Nucleus accumbens (tissue), 56 donors: ENCODE measurements around the gene CHD2.
"Not testable (repeated sequence)": the region's sequence is repeated elsewhere in the genome, so short reads cannot be mapped to it uniquely, and the experiment has no call there.

ENCODE experiments used
- DNase-seq, 56 donors: peaks; one replicate each; lab custom pipeline; 2025; lab: John Stamatoyannopoulos, UW

CHD2 gene

GRCh38 chr15:93030430-93031102, 130.4 kb downstream of the CHD2 start:
- DNase-seq = peak in 52 of 56 donors; percentile 14 to 83 (median 56)

DNA sequence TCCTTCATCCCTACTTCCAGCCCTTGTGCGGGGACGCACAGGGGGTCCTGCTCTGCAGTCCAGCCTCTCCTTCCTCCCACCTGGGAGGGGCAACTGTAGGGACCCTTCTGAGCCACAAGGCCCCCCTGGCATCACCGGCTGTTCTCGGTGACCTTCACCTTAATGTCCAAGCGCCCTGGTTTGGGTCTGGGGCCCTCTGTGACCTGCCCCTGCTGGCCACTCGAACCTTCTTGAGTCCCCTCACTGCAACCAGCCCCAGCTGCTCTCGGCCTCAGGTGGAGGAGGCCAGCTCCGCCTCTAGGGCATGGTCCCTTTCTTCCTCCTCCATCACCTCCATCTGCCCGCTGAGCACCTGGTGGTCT, 131.0 kb downstream of the CHD2 start:
- no peak for DNase-seq

DNA sequence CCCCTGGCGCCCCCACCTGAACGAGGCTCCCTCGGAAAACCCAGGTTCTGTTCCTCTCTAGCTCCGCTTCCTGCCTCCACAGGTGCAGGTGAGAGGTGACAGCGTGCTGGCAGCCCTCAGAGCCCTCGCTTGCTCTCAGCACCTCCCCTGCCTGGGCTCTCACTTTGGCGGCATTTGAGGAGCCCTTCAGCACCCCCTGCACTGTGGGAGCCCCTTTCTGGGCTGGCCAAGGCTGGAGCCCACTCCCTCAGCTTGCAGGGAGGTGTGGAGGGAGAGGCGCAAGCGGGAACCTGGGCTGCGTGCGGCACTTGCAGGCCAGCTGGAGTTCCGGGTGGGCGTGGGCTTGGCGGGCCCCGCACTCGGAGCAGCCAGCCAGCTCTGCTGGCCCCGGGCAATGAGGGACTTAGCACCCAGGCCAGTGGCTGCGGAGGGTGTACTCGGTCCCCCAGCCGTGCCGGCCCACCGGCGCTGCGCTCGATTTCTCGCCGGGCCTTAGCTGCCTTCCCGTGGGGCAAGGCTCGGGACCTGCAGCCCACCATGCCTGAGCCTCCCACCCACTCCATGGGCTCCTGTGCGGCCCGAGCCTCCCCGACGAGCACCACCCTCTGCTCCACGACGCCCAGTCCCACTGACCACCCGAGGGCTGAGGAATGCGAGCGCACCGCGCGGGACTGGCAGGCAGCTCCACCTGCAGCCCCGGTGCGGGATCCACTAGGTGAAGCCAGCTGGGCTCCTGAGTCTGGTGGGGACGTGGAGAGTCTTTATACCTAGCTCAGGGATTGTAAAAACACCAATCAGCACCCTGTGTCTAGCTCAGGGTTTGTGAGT, 131.6 kb downstream of the CHD2 start:
- DNase-seq = not testable (repeated sequence)

DNA sequence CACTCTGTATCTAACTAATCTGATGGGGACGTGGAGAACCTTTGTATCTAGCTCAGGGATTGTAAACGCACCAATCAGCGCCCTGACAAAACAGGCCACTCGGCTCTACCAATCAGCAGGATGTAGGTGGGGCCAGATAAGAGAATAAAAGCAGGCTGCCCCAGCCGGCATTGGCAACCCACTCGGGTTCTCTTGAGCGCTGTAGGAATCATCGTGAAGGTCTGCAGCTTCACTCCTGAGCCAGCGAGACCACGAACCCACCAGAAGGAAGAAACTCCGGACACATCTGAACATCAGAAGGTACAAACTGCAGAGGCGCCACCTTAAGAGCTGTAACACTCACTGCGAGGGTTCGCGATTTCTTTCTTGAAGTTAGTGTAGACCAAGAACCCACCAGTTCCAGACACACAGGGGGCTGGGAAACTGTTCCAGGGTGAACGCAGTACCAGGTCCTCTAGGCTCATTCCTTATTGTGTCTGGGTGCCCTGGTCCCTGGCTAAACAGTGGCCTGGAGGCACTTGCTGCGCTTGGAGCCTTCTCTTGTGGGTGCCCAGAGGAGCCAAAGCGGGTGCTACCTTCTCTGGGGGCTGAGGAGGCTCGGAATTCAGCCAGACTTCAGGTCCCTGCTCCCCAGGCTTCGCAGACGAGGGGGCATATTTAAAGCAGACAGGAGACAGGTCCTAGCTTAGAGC, 132.5 kb downstream of the CHD2 start:
- not testable (repeated sequence) for DNase-seq

DNA sequence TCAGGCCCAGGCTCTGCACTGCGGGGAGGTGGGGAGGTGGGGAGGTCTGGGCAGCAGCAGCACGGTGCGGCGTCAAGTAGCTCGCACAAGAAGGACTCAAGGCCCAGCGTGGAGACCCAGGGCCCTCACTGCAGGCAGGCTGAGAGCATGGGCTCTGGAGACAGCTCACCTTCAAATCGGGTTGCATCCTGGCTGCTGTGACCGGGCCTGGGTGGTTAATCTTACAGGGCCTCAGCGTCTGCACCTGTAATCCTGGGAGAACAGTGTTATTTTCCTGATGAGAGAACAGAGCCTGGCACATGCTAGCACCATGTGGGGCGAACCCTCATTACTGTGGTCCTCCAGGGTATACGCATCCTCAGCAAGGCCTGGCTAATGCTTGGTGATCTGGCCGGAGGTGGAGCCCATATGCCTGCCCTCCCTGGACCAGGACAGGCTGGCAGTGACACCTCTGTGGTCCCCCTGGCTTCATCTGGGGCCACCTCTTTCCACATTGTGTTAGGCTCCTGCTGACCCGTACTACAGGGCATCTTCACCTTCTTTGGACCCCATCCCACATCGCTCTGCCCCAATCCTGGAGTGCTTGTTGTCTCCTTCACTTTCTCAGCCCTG, 133.4 kb downstream of the CHD2 start:
- no peak for DNase-seq

DNA sequence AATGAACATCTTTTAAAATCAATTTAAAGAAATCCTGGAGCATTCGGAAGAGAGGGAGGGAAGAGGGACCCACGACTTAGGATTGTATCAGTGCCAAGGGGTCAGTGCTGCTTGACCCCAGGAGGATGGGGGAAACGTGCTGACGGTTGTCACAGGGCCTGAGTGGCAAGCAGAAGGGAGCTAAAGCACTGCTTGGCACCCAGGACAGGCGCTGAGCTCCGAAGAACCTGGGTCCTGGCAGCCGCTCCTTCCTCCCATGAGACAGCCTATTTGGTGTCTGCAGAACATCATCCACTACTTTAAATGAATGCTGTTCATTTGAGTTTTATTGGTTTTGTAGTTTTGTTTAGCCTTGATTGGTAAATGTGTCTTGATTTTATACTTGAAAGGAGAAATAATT, 134.4 kb downstream of the CHD2 start:
- DNase-seq = no peak

GRCh38 chr15:93035092-93035915, 135.2 kb downstream of the CHD2 start:
- no peak for DNase-seq

GRCh38 chr15:93035953-93036810, 136.1 kb downstream of the CHD2 start:
- DNase-seq = peak in 2 of 56 donors; percentile 19 to 34

DNA sequence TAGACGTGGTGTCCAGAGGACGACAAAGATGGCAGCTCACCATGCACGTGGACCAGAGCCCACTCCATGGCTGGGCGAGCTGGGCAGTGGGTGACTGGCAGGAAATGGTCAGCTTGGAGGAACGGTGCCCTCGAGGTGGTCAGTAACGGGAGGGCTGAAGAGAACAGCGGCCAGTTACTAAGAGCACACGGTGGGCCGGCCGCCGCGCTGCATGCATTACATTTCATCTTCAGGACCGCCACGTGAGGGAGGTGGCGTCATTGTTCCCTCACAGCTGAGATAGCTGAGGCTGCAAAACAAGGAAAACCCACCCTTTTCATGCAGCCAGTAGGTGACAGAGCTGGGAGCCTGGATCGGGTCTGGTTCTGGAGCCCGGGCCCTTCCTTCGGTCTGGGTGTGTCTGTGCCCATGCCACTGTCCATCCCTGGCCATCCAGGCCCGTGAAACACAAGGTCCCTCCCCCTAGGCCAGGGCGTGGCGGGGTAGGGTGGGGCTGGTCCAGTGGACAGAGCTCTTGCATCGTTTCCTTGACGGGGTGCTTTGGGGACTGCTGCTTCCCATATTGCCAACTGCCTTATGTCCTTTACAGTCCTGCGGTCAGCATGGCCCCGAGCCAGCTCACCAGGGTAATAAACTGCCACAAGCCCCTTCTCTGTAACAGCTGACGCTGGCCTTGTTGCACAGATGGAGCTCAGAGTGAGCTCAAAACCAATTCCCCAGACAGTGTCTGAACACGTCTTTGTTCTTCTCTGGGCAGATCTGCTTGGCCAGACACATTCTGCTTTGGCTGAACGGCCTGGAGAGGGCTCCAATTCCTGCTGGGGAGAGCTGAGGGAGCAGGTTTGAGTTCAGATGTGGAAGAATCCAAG, 137.1 kb downstream of the CHD2 start:
- peak in 41 of 56 donors; percentile 16 to 74 (median 53) for DNase-seq

DNA sequence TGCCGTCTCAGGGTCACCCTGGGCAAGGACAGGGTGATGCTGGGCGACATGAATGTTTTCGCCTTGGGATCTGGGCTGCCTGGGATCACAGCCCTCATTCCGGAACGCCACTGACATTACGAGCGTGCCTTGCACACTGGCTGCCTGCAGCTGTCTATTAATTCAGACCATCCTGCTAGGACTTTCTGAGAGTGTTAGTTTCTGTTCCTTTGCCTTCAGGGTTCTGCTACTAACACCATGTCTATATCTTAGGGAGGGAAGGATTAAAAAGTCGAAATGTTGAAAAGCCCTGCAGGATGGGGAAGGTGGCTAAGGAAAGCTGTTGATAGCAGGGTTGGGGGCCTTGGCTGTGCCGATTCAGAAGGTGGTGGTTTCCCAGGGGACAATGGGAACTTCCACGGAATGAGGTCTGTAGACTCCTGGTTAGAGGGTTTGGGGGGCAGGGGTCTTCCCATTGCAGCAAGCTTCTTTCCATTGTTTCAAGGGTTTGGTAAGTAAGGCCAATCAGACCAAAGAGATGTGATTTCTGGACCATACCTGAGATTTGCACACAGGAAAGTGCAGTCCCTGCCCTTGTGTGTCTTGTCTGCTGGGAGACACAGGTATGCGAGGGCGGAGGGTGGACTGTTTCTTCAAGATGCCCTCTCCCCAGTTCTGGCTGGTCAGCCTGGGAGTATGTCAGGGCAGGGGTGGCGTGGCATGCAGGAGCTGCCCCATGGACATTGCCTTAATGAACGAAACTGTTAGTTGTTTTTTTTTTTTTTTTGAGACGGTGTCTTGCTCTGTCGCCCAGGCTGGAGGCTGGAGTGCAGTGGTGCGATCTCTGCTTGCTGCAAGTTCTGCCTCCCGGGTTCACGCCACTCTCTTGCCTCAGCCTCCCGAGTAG, 137.9 kb downstream of the CHD2 start:
- DNase-seq = no peak

- not testable (repeated sequence) for DNase-seq
These were observed 139.6 kb downstream of the CHD2 start for GRCh38 chr15:93039562-93040287.

GRCh38 chr15:93040288-93041158, 140.4 kb downstream of the CHD2 start:
- peak in 1 of 56 donors; percentile 24 for DNase-seq

GRCh38 chr15:93041159-93041547, 141.0 kb downstream of the CHD2 start:
- no peak for DNase-seq

GRCh38 chr15:93042211-93042610, 142.1 kb downstream of the CHD2 start:
- DNase-seq = no peak

DNA sequence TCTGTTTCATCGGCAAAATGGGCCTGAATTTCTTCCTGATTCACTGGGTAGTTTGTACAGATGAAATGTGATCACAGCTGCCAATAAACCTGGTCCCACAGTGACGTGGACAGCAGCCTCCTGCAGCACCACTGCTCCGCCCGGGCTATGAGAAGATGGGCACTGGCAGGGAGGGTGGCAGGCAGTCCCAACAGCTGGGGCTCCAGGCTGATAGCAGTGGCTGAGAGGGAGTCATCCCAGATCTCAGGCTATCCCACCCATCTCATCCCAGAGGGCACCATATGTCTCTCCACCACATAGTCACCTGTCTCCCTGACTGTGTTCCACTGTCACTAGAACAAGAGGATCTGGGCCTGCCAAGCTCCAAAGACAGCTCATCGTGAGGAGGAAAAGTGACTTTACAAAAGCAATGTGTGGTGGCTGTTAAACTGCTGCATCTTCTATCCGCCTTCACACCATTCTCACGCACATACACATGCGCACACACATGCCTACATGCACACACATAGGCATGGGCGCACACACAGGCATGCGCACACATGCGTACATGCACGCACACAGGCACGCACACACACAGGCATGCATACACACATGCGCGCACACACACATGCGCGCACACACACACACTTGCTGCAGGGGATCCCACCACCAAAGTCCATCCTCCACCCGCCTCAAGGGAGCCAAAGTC, 142.7 kb downstream of the CHD2 start:
- DNase-seq = no peak
